ENCODE data around the gene EVA1A. TPM values are rescaled to one million over a fixed set of nuclear protein-coding genes. Genes with fewer than 3 reads are reported as not detected.

EVA1A gene
- total and polyA plus RNA-seq, 7 donors = 0.51 to 2.5 (median 0.83) TPM

DNA sequence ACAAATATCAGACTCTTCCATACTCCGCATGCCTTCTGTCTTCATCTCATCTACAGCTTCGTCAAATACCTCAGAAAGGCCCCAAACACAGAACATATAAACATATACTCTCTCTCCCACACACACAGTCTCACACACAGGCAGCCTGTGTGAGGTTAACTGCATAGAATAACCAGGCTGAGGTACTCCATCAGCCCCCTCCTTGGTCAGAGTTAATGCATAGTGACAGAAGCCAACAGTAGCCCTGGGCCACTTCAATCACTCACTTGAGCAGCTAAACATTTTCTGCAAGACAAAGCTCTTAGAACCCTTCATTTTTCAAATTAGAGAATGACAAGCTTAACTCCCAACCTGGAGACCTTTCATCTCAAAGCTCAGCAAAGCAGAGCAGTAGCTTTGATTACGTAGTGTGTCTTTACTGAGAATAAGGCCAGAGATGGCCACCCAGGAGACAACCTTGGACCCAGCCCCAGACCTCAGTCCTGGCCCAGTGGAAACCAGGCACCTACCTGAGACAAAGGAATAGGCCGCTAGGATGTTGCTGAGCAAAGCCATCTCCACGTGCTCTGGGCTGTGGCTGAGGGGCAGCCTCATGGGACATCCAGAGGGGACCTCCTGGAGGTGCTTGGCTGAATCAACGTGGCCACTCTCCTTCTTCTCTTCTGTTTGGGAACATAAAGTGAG, 43.0 kb downstream of the EVA1A start:
- H3K9me3 ChIP-seq = peaks cover 8% of the 10 kb centered on the region
- no peak for ATAC-seq
- H3K27me3 ChIP-seq (ENCODE audit: insufficient read depth in 3 of 3, low read length in 2 of 3) = no peaks in the 10 kb centered on the region
- 87 to 92% (median 92%) methylated on average over 6 of the region's 6 CpGs for WGBS, 3 donors
- no peak overlapping the region for H3K4me3 ChIP-seq
- no peaks in the 10 kb centered on the region for H3K36me3 ChIP-seq (ENCODE audit: insufficient read depth in 1 of 2, low read depth in 1 of 2)
- H3K27ac ChIP-seq = no peak overlapping the region
- no peaks in the 10 kb centered on the region for H3K4me1 ChIP-seq
- TF ChIP-seq CTCF (IDR thresholded peaks at IDR 0.05) = no peak
- no peak for DNase-seq
- intact Hi-C loops (cut with DNase I) = no loop called here

- no peak overlapping the region for H3K4me3 ChIP-seq
- H3K27ac ChIP-seq = no peak overlapping the region
- DNase-seq (no peak), ATAC-seq (no peak)
- no peak for TF ChIP-seq CTCF (IDR thresholded peaks at IDR 0.05)
- no peaks in the 10 kb centered on the region for H3K27me3 ChIP-seq (ENCODE audit: insufficient read depth in 3 of 3, low read length in 2 of 3)
- H3K9me3 ChIP-seq = peaks cover 14% of the 10 kb centered on the region
- WGBS, 3 donors = 78 to 79% (median 78%) methylated on average over 8 of the region's 8 CpGs
- no peaks in the 10 kb centered on the region for H3K36me3 ChIP-seq (ENCODE audit: insufficient read depth in 1 of 2, low read depth in 1 of 2)
- intact Hi-C loops (cut with DNase I) = no loop called here
- H3K4me1 ChIP-seq = no peaks in the 10 kb centered on the region
Observed at GRCh38 chr2:75516378-75517360, 44.1 kb downstream of the EVA1A start.

GRCh38 chr2:75515584-75516368, 45.0 kb downstream of the EVA1A start:
- WGBS, 3 donors = 88 to 91% (median 90%) methylated on average over 7 of the region's 7 CpGs
- no peak for ATAC-seq
- Histone ChIP-seq H3K4me1 (no peaks in the 10 kb centered on the region), H3K36me3 (ENCODE audit: insufficient read depth in 1 of 2, low read depth in 1 of 2) (no peaks in the 10 kb centered on the region), H3K27ac (no peak overlapping the region), H3K4me3 (no peak overlapping the region), H3K27me3 (ENCODE audit: insufficient read depth in 3 of 3, low read length in 2 of 3) (no peaks in the 10 kb centered on the region), H3K9me3 (peaks cover 14% of the 10 kb centered on the region)
- no peak for DNase-seq
- TF ChIP-seq CTCF (IDR thresholded peaks at IDR 0.05) = no peak
- intact Hi-C loops (cut with DNase I) = no loop called here

- Histone ChIP-seq H3K36me3 (ENCODE audit: insufficient read depth in 1 of 2, low read depth in 1 of 2) (no peaks in the 10 kb centered on the region), H3K4me3 (no peak overlapping the region), H3K4me1 (no peaks in the 10 kb centered on the region), H3K9me3 (peaks cover 14% of the 10 kb centered on the region), H3K27ac (no peak overlapping the region), H3K27me3 (ENCODE audit: insufficient read depth in 3 of 3, low read length in 2 of 3) (no peaks in the 10 kb centered on the region)
- WGBS, 3 donors = 77 to 81% (median 80%) methylated on average over 4 of the region's 4 CpGs
- no peak for TF ChIP-seq CTCF (IDR thresholded peaks at IDR 0.05)
- no peak for ATAC-seq
- DNase-seq = no peak
- intact Hi-C loops (cut with DNase I) = no loop called here
Observed at GRCh38 chr2:75513616-75514170, 47.0 kb downstream of the EVA1A start.

All from psoas muscle (tissue), 8 donors.